AG04450 (cell line): Measurements from ENCODE around the gene PGBD1. TPM values are rescaled to one million over a fixed set of nuclear protein-coding genes. Genes with fewer than 3 reads are reported as not detected.

Experiments
- CTCF ChIA-PET: fragments of 300-600, 350-600 bp; formaldehyde crosslinking; extraction: SDS; loops from one replicate; lab custom pipeline; 2022; ENCODE audit warnings: antibody characterized with exemption, inconsistent platforms; lab: Charles Lee
- POLR2A ChIA-PET: fragments of 350-600 bp; formaldehyde crosslinking; extraction: SDS; loops from one replicate; lab custom pipeline; 2021; ENCODE audit warnings: antibody characterized with exemption, inconsistent platforms; lab: Yijun Ruan, JAX
- DNase-seq: peaks from one replicate; pipeline ENCODE4 v3.0.0-alpha.2; 2011; ENCODE audit warnings: low read depth, low spot score
- H3K27ac ChIP-seq: one replicate; pipeline ENCODE4 v1.5.1; 2012; ENCODE audit warnings: low read depth, low read length, control low read depth
- H3K27me3 ChIP-seq: one replicate; pipeline ENCODE4 v1.6.0; 2012; ENCODE audit warnings: low read length; ENCODE audit not compliant: control insufficient read depth, insufficient read depth
- H3K4me3 ChIP-seq: 2 replicates; pipeline ENCODE4 v1.5.1; 2011; ENCODE audit warnings: mild to moderate bottlenecking, low read depth, low read length, control low read depth
- H3K9me3 ChIP-seq: 2 replicates; pipeline ENCODE4 v1.5.1; 2012; ENCODE audit warnings: low read length; ENCODE audit not compliant: control insufficient read depth, insufficient read depth
- polyA plus RNA-seq: library from polyadenylated mRNA; depleted of rRNA; stranded (reverse); fragments of >200 nt; gene quantifications from 2 replicates; pipeline ENCODE4 v1.2.3, GENCODE V29; 2011
- TF ChIP-seq, protein P1 (sequence below): IDR thresholded peaks from 2 replicates; pipeline ENCODE4 v1.5.1; 2011; ENCODE audit warnings: low read depth, low read length, control low read depth, inconsistent platforms

PGBD1 gene
- polyA plus RNA-seq, 1 experiment: 7.2 TPM

DNA sequence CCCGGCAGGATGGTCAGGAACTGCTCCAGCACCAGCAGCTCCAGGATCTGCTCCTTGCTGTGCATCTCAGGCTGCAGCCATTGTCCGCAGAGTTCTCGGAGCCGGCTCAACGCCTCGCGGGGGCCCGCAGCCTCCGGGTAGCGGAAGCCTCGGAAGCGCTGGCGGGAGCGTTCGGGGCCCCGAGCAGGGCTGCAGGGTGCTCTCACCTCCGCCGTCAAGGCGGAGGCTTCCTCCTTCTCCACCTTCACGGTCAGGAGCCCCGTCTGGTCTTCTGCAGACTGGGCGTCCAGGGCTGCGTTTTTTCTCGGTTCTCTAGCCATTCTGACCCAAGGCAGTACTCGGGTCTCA lies 29.7 kb upstream of the PGBD1 start:
- TF ChIP-seq, protein P1, sequence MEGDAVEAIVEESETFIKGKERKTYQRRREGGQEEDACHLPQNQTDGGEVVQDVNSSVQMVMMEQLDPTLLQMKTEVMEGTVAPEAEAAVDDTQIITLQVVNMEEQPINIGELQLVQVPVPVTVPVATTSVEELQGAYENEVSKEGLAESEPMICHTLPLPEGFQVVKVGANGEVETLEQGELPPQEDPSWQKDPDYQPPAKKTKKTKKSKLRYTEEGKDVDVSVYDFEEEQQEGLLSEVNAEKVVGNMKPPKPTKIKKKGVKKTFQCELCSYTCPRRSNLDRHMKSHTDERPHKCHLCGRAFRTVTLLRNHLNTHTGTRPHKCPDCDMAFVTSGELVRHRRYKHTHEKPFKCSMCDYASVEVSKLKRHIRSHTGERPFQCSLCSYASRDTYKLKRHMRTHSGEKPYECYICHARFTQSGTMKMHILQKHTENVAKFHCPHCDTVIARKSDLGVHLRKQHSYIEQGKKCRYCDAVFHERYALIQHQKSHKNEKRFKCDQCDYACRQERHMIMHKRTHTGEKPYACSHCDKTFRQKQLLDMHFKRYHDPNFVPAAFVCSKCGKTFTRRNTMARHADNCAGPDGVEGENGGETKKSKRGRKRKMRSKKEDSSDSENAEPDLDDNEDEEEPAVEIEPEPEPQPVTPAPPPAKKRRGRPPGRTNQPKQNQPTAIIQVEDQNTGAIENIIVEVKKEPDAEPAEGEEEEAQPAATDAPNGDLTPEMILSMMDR: no peak
- no peaks in the 10 kb centered on the region for H3K27me3 ChIP-seq
- CTCF ChIA-PET: interaction anchor here (1.1 to 2.8 kb wide), 2 partner anchors 30 to 104 kb away, joined by 3 to 13 read pairs; partner anchors contain the start of gene PGBD1
- no peak for DNase-seq
- H3K27ac ChIP-seq: peak overlapping the region; percentile 31
- H3K4me3 ChIP-seq: peak overlapping the region; percentile 94
- H3K9me3 ChIP-seq: no peaks in the 10 kb centered on the region
- POLR2A ChIA-PET: interaction anchor here (0.8 to 1.8 kb wide), 6 partner anchors 15 to 147 kb away, joined by 5 to 14 read pairs (median 6); partner anchors contain the start of genes PGBD1, ZKSCAN8 and ZSCAN26

DNA sequence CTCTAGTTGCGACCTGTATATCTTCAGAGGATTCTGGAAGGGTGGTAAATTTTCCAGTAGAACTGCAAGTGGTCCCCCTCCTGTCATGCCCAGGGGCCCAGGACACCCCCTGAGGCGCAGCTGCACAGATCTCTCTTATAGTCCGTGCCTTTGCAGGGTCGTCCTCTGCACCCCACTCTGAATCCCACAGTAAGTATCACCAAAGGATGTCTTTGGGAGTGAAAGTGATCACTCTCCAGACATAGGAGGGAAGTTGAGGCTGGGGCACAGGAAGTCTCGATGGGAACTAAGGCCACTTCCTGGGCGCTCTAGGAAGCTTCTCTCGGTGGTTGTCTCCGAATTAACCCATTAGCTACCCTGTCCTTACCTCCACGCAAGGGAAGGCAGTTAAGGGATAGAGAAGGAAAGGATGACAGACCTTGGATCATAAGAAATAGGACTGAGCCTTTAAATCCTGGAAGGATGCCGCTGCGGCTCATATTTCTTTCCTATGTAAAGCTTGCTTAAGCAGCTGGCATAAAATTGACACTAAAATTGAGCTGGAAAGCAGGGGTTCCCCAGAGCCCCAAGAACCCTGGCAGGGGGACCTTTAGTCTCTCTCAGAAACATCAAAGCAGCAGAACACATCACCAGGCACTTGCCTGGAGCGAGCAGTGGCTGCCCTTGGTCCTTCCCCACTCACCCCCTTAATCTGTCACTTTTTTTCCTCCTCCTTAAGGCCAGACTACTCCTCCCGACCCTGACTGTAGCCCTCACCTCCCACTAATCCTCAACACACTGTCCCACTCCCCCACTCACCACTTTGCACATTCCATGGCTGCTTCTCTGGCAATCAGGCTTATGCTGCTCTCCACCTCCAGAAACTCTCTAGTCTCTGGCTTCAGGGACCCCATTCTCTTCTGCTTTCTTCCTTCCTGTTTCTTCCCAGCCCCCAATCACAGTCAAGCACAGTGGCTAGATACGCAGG lies 29.1 kb upstream of the PGBD1 start, which contains the start of gene ZKSCAN4:
Gene ZKSCAN4, minus strand, starts transcription at position 261 of the 967 bp plus-strand sequence. CDS start 289 bp downstream, outside the sequence.
- Histone ChIP-seq H3K27ac (peak within 1 kb of the TSS; percentile 52), H3K9me3 (no peaks in the 10 kb centered on the region), H3K27me3 (no peaks in the 10 kb centered on the region), H3K4me3 (peak within 1 kb of the TSS; percentile 94)
- ChIA-PET POLR2A (interaction anchor here (0.6 to 1.8 kb wide), 9 partner anchors 15 to 658 kb away, joined by 3 to 14 read pairs (median 5); partner anchors contain the start of genes PGBD1, ZKSCAN8 and ZSCAN26), CTCF (interaction anchor here (0.7 to 2.8 kb wide), 5 partner anchors 12 to 131 kb away, joined by 3 to 13 read pairs (median 4); partner anchors contain the start of gene PGBD1)
- TF ChIP-seq, protein P1: no peak
- peak; percentile 86 for DNase-seq

DNA sequence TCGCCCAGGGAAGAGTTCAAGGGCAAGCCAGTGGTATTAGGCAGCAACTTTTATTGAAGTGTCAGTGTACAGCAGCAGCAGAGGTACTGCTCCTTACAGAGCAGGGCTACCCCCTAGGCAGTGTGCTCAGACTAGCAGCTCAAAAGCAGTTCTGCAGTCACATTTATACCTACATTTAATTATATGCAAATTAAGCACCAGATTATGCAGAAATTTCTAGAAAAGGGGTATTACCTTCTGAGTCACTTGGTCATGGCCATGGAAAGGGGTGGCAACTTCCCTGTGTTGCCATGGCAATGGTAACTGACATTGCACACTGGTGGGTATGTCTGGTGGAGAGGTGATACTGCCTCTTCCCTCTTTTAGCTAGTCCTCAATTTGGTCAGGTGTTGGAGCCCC lies 27.3 kb upstream of the PGBD1 start:
- no peak overlapping the region for H3K4me3 ChIP-seq
- no peak overlapping the region for H3K27ac ChIP-seq
- no peaks in the 10 kb centered on the region for H3K27me3 ChIP-seq
- TF ChIP-seq, protein P1: no peak
- ChIA-PET CTCF (interaction anchor here (1.1 to 2.8 kb wide), 2 partner anchors 94 to 102 kb away, joined by 3 to 13 read pairs; no protein-coding TSS in a partner anchor), POLR2A (interaction anchor here (0.6 kb wide), 1 partner anchor 119 kb away, joined by 12 read pairs; no protein-coding TSS in a partner anchor)
- DNase-seq: no peak
- peaks cover 5% of the 10 kb centered on the region for H3K9me3 ChIP-seq

DNA sequence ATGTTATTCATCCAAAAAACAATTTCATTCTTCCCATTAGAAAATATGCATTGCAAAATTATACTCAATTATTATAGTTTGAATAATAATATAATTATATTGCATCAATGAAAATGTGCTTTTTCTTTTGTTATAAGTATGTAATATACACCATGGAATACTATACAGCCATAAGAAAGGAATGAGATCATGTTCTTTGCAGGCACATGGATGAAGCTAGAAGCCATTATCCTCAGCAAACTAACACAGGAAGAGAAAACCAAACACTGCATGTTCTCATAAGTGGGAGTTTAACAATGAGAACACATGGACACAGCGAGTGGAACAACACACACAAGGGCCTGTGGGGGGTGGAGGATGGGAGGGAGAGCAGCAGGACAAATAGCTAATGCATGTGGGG lies 24.3 kb upstream of the PGBD1 start:
- no peak for DNase-seq
- ChIA-PET CTCF (interaction anchor here (0.5 kb wide), 1 partner anchor 122 kb away, joined by 7 read pairs; no protein-coding TSS in a partner anchor), POLR2A (no interaction called here)

More for the DNA sequence above, 24.3 kb upstream of the PGBD1 start:
- Histone ChIP-seq H3K9me3 (peaks cover 11% of the 10 kb centered on the region), H3K27me3 (no peaks in the 10 kb centered on the region), H3K4me3 (no peak overlapping the region), H3K27ac (no peak overlapping the region)
- TF ChIP-seq, protein P1: no peak
